ENCODE measurements around the gene ARID2. TPM values are rescaled to one million over a fixed set of nuclear protein-coding genes. Genes with fewer than 3 reads are reported as not detected.

Gene ARID2
- total and polyA plus RNA-seq, 2 experiments from 2014 or later: 26.5 to 54.9 TPM

DNA sequence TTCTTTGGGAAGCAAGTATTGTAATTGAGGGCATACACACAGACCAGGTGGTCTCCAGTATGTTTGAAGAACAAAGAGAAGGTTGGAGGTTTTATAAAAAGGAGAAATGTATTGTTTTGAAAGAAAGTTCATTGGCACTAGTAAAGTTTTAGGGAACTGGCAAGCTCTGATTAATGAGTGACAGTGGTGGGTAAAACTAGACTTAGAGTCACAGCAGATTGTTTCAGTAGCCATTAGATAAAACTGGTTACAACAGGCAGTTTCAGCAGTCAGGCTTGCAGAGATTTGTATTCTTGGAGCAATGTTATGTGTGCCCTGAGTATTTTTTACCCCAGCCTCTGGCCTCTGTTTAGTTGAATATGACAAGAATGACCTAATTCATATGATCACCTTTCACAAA lies 49.1 kb upstream of the ARID2 start (continued):
- TF ChIP-seq, protein P1, sequence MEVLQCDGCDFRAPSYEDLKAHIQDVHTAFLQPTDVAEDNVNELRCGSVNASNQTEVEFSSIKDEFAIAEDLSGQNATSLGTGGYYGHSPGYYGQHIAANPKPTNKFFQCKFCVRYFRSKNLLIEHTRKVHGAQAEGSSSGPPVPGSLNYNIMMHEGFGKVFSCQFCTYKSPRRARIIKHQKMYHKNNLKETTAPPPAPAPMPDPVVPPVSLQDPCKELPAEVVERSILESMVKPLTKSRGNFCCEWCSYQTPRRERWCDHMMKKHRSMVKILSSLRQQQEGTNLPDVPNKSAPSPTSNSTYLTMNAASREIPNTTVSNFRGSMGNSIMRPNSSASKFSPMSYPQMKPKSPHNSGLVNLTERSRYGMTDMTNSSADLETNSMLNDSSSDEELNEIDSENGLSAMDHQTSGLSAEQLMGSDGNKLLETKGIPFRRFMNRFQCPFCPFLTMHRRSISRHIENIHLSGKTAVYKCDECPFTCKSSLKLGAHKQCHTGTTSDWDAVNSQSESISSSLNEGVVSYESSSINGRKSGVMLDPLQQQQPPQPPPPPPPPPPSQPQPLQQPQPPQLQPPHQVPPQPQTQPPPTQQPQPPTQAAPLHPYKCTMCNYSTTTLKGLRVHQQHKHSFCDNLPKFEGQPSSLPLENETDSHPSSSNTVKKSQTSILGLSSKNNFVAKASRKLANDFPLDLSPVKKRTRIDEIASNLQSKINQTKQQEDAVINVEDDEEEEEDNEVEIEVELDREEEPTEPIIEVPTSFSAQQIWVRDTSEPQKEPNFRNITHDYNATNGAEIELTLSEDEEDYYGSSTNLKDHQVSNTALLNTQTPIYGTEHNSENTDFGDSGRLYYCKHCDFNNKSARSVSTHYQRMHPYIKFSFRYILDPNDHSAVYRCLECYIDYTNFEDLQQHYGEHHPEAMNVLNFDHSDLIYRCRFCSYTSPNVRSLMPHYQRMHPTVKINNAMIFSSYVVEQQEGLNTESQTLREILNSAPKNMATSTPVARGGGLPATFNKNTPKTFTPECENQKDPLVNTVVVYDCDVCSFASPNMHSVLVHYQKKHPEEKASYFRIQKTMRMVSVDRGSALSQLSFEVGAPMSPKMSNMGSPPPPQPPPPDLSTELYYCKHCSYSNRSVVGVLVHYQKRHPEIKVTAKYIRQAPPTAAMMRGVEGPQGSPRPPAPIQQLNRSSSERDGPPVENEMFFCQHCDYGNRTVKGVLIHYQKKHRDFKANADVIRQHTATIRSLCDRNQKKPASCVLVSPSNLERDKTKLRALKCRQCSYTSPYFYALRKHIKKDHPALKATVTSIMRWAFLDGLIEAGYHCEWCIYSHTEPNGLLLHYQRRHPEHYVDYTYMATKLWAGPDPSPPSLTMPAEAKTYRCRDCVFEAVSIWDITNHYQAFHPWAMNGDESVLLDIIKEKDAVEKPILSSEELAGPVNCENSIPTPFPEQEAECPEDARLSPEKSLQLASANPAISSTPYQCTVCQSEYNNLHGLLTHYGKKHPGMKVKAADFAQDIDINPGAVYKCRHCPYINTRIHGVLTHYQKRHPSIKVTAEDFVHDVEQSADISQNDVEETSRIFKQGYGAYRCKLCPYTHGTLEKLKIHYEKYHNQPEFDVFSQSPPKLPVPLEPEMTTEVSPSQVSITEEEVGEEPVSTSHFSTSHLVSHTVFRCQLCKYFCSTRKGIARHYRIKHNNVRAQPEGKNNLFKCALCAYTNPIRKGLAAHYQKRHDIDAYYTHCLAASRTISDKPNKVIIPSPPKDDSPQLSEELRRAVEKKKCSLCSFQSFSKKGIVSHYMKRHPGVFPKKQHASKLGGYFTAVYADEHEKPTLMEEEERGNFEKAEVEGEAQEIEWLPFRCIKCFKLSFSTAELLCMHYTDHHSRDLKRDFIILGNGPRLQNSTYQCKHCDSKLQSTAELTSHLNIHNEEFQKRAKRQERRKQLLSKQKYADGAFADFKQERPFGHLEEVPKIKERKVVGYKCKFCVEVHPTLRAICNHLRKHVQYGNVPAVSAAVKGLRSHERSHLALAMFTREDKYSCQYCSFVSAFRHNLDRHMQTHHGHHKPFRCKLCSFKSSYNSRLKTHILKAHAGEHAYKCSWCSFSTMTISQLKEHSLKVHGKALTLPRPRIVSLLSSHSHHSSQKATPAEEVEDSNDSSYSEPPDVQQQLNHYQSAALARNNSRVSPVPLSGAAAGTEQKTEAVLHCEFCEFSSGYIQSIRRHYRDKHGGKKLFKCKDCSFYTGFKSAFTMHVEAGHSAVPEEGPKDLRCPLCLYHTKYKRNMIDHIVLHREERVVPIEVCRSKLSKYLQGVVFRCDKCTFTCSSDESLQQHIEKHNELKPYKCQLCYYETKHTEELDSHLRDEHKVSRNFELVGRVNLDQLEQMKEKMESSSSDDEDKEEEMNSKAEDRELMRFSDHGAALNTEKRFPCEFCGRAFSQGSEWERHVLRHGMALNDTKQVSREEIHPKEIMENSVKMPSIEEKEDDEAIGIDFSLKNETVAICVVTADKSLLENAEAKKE (CRISPR knock-in tag; IDR thresholded peaks at IDR 0.05): no peak
- TF ChIP-seq, protein P2, sequence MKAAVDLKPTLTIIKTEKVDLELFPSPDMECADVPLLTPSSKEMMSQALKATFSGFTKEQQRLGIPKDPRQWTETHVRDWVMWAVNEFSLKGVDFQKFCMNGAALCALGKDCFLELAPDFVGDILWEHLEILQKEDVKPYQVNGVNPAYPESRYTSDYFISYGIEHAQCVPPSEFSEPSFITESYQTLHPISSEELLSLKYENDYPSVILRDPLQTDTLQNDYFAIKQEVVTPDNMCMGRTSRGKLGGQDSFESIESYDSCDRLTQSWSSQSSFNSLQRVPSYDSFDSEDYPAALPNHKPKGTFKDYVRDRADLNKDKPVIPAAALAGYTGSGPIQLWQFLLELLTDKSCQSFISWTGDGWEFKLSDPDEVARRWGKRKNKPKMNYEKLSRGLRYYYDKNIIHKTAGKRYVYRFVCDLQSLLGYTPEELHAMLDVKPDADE (IDR thresholded peaks at IDR 0.05): no peak
- TF ChIP-seq, protein P3, sequence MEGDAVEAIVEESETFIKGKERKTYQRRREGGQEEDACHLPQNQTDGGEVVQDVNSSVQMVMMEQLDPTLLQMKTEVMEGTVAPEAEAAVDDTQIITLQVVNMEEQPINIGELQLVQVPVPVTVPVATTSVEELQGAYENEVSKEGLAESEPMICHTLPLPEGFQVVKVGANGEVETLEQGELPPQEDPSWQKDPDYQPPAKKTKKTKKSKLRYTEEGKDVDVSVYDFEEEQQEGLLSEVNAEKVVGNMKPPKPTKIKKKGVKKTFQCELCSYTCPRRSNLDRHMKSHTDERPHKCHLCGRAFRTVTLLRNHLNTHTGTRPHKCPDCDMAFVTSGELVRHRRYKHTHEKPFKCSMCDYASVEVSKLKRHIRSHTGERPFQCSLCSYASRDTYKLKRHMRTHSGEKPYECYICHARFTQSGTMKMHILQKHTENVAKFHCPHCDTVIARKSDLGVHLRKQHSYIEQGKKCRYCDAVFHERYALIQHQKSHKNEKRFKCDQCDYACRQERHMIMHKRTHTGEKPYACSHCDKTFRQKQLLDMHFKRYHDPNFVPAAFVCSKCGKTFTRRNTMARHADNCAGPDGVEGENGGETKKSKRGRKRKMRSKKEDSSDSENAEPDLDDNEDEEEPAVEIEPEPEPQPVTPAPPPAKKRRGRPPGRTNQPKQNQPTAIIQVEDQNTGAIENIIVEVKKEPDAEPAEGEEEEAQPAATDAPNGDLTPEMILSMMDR (conservative IDR thresholded peaks at IDR 0.05; ENCODE audit: low read depth in 2 of 2): no peak
- TF ChIP-seq STAT1 (IDR thresholded peaks at IDR 0.05; ENCODE audit: unreplicated experiment): no peak

DNA sequence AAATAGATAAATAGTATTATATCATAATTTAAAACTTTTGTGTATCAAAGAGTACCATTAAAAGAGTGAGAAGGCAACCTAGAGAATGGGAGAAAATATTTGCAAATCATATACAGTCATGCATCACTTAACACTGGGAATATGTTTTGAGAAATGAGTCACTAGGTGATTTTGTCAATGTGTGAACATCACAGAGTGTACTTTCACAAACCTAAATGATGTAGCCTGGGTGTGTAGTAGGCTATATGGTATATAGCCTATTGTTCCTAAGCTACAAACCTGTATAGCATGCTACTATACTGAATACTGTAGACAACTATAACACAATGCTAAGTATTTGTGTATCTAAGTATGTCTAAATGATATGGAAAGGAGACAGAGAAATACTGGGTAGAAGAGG lies 48.0 kb upstream of the ARID2 start:
- H3K4me3 Mint-ChIP-seq: no peak overlapping the region
- Histone ChIP-seq H3K27me3 (ENCODE audit: insufficient read depth) (no peaks in the 10 kb centered on the region), H4K20me1 (replicated peaks; ENCODE audit: insufficient read depth) (no peaks in the 10 kb centered on the region), H3K79me2 (replicated peaks; ENCODE audit: insufficient read depth) (no peaks in the 10 kb centered on the region), H3K4me3 (no peak overlapping the region), H2AFZ (no peak overlapping the region), H3K4me2 (no peak overlapping the region), H3F3A (replicated peaks; ENCODE audit: low read depth) (no peaks in the 10 kb centered on the region), H3K36me3 (ENCODE audit: insufficient read depth) (no peaks in the 10 kb centered on the region), H3K9me2 (ENCODE audit: insufficient read depth) (no peaks in the 10 kb centered on the region), H3K4me1 (ENCODE audit: insufficient read depth) (no peaks in the 10 kb centered on the region), H3K27ac (ENCODE audit: low read depth) (no peak overlapping the region)
- TF ChIP-seq STAT1 (IDR thresholded peaks at IDR 0.05; ENCODE audit: unreplicated experiment): no peak
- no peak for DNase-seq (ENCODE audit: low spot score)
- H3K27me3 Mint-ChIP-seq (ENCODE audit: insufficient read depth, low read depth, poor library complexity): no peaks in the 10 kb centered on the region
- H3K4me1 Mint-ChIP-seq: peaks cover 4% of the 10 kb centered on the region
- H3K27ac Mint-ChIP-seq: no peak overlapping the region
- no peaks in the 10 kb centered on the region for H3K9me3 Mint-ChIP-seq
- no peak for ATAC-seq
- no peaks in the 10 kb centered on the region for H3K36me3 Mint-ChIP-seq (ENCODE audit: low read depth)
